Body of pancreas (tissue), 4 donors: Measurements from ENCODE around the gene SLC4A3.

Experiments
- POLR2A ChIP-seq, 3 donors: fragments of 450-650 bp; IDR thresholded peaks; one replicate each; pipeline ENCODE4 v1.6.1; 2016; ENCODE audit warnings: antibody characterized with exemption in 3 of 3, mild to moderate bottlenecking in 2 of 3
- TF ChIP-seq, protein P1 (sequence below), 7 experiments: fragments of 450-650 bp in 4 of 7; fragments of 200-600 bp in 3 of 7; sonication (generic) in 3 of 7; IDR thresholded peaks; one replicate each; pipeline ENCODE4 v1.5.1; 2016 to 2019; ENCODE audit warnings: antibody characterized with exemption in 7 of 7

GRCh38 chr2:219605607-219605954 is 21.8 kb upstream of the SLC4A3 start:
- TF ChIP-seq, protein P1, sequence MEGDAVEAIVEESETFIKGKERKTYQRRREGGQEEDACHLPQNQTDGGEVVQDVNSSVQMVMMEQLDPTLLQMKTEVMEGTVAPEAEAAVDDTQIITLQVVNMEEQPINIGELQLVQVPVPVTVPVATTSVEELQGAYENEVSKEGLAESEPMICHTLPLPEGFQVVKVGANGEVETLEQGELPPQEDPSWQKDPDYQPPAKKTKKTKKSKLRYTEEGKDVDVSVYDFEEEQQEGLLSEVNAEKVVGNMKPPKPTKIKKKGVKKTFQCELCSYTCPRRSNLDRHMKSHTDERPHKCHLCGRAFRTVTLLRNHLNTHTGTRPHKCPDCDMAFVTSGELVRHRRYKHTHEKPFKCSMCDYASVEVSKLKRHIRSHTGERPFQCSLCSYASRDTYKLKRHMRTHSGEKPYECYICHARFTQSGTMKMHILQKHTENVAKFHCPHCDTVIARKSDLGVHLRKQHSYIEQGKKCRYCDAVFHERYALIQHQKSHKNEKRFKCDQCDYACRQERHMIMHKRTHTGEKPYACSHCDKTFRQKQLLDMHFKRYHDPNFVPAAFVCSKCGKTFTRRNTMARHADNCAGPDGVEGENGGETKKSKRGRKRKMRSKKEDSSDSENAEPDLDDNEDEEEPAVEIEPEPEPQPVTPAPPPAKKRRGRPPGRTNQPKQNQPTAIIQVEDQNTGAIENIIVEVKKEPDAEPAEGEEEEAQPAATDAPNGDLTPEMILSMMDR (IDR thresholded peaks at IDR 0.05) = no peak
- no peak for TF ChIP-seq POLR2A (IDR thresholded peaks at IDR 0.05)
